Measurements from ENCODE around the gene RTP3. TPM values are rescaled to one million over a fixed set of nuclear protein-coding genes. Genes with fewer than 3 reads are reported as not detected.

RTP3 gene
- total and polyA plus RNA-seq, 2 of the 8 experiments (the other 6 are each of a cell fraction or from before 2014, with no cell fraction given): 0.08 TPM; not detected in 1

GRCh38 chr3:46464326-46465195 lies 33.2 kb upstream of the RTP3 start, which contains the start of gene LTF:
LTF (minus strand) TSS chr3:46464905; CDS start chr3:46464867, 38 bp downstream.
- H4K91ac ChIP-seq (replicated peaks; ENCODE audit: insufficient read length, low read length): no peak within 1 kb of the TSS
- no peaks in the 10 kb centered on the region for H3K9me3 ChIP-seq (ENCODE audit: insufficient read depth in 2 of 2, low read depth in 1 of 2, low read length in 1 of 2)
- H2AK5ac ChIP-seq (ENCODE audit: low read depth, low read length): peak within 1 kb of the TSS; percentile 32
- H3K79me2 ChIP-seq (ENCODE audit: control insufficient read depth in 1 of 2, insufficient read depth in 2 of 2, low read length in 2 of 2): no peaks in the 10 kb centered on the region
- ChIA-PET POLR2A (ENCODE audit: partially characterized antibody) (interaction anchor here (1.4 to 1.8 kb wide), 4 partner anchors 11 to 120 kb away, joined by 3 to 7 read pairs (median 3); no protein-coding TSS in a partner anchor), CTCF (ENCODE audit: partially characterized antibody) (interaction anchor here (0.6 to 4.3 kb wide), 11 partner anchors 11 to 386 kb away, joined by 3 to 40 read pairs (median 3); no protein-coding TSS in a partner anchor)
- H3K4me2 ChIP-seq (ENCODE audit: insufficient read depth in 1 of 2, low read depth in 2 of 2, low read length in 2 of 2): peak within 1 kb of the TSS; percentile 69 to 88
- H2AFZ ChIP-seq (ENCODE audit: low read length): peak within 1 kb of the TSS; percentile 67
- no peaks in the 10 kb centered on the region for H3K36me3 ChIP-seq (ENCODE audit: control insufficient read depth in 2 of 4, insufficient read depth in 4 of 4, low read length in 3 of 4)
- no peak within 1 kb of the TSS for H3K4ac ChIP-seq (replicated peaks; ENCODE audit: insufficient read length, low read depth, low read length)
- H2BK12ac ChIP-seq (ENCODE audit: low read depth, low read length): peak within 1 kb of the TSS; percentile 45; the same call in 1 of the 2 replicates
- peak within 1 kb of the TSS; percentile 20 to 56 (median 39) for H3K4me3 ChIP-seq (ENCODE audit: extremely low read depth in 1 of 4, insufficient read depth in 2 of 4, low read depth in 3 of 4, low read length in 4 of 4)
- peak within 1 kb of the TSS in 1 of 4 experiments; percentile 21; a peak in 1 of 7 replicates for H3K9ac ChIP-seq (replicated peaks in 1 of 4; ENCODE audit: extremely low read depth in 1 of 4, low read depth in 3 of 4, low read length in 3 of 4)
- H4K5ac ChIP-seq (ENCODE audit: insufficient read length, low read depth, low read length): no peak within 1 kb of the TSS
- H2BK120ac ChIP-seq (replicated peaks; ENCODE audit: low read depth, low read length): no peak within 1 kb of the TSS
- no peaks in the 10 kb centered on the region for H4K20me1 ChIP-seq (replicated peaks in 1 of 2; ENCODE audit: control insufficient read depth in 1 of 2, insufficient read depth in 2 of 2, low read length in 2 of 2)
- no peak for FAIRE-seq
- H3K23ac ChIP-seq (ENCODE audit: insufficient read length): no peak within 1 kb of the TSS
- H3K27ac ChIP-seq (ENCODE audit: low read depth, low read length): no peak within 1 kb of the TSS
- H2BK15ac ChIP-seq (ENCODE audit: low read length): no peak within 1 kb of the TSS; the same call in 1 of the 2 replicates
- 27% methylated on average over 44 of the region's 44 CpGs; no CpG with 5 or more reads in 1 of the 2 experiments for WGBS, 2 experiments (ENCODE audit: extremely low coverage in 1 of 2, insufficient coverage in 1 of 2, insufficient read length in 1 of 2, insufficient replicate concordance in 2 of 2, low coverage in 1 of 2, low lambda C conversion rate in 2 of 2, missing lambda C conversion rate in 1 of 2)
- peak in 1 of 2 experiments; percentile 58 for DNase-seq (ENCODE audit: low read depth in 1 of 2, low spot score in 2 of 2)
- H3K23me2 ChIP-seq (ENCODE audit: low read depth, low read length): peaks cover 2% of the 10 kb centered on the region
- H2BK5ac ChIP-seq (ENCODE audit: low read depth, low read length): no peak within 1 kb of the TSS
- peak within 1 kb of the TSS; percentile 58; the same call in 1 of the 2 replicates for H4K8ac ChIP-seq (ENCODE audit: extremely low read depth, insufficient read depth, low read length)
- no peak within 1 kb of the TSS for H2BK20ac ChIP-seq (ENCODE audit: low read length)
- H3K18ac ChIP-seq (ENCODE audit: extremely low read depth, low read length): peak within 1 kb of the TSS; percentile 53
- no peak within 1 kb of the TSS for H3K14ac ChIP-seq (ENCODE audit: insufficient read length)
- H3K27me3 ChIP-seq (replicated peaks in 1 of 4; ENCODE audit: control insufficient read depth in 3 of 4, extremely low read depth in 1 of 4, insufficient read depth in 3 of 4, low read length in 3 of 4): peaks cover 7 to 28% (median 24%) of the 10 kb centered on the region in 4 experiments
- H3K79me1 ChIP-seq (ENCODE audit: low read depth, low read length): no peaks in the 10 kb centered on the region
- no peak within 1 kb of the TSS for H3K56ac ChIP-seq (replicated peaks; ENCODE audit: insufficient read length, low read depth, low read length)
- H3K4me1 ChIP-seq (replicated peaks in 1 of 4; ENCODE audit: control insufficient read depth in 3 of 4, insufficient read depth in 4 of 4, low read length in 3 of 4): peaks cover 0 to 6% (median 4%) of the 10 kb centered on the region in 4 experiments; a peak in 4 of 7 replicates
- TF ChIP-seq EP300 (IDR thresholded peaks at IDR 0.05; ENCODE audit: borderline replicate concordance in 1 of 2, low read depth in 2 of 2, low read length in 2 of 2) (no peak), ASH2L (IDR thresholded peaks at IDR 0.05; ENCODE audit: low read length) (peak; percentile 39), FOSL1 (IDR thresholded peaks at IDR 0.05; ENCODE audit: insufficient read depth, low read depth, low read length) (peak; percentile 63; the same call in 1 of the 2 replicates), GABPA (IDR thresholded peaks at IDR 0.05; ENCODE audit: borderline replicate concordance, insufficient read depth, low read length) (0 out of 2 replicates have a peak, but pooled peaks have one; percentile 37), KDM4A (IDR thresholded peaks at IDR 0.05; ENCODE audit: low read depth, low read length, severe bottlenecking) (peak; percentile 58), TBP (IDR thresholded peaks at IDR 0.05; ENCODE audit: low read depth, low read length) (no peak), BRCA1 (IDR thresholded peaks at IDR 0.05; ENCODE audit: low read depth, low read length) (no peak), TAF1 (IDR thresholded peaks at IDR 0.05; ENCODE audit: low read depth, low read length) (no peak), CEBPB (IDR thresholded peaks at IDR 0.05; ENCODE audit: low read depth, low read length) (peak; percentile 35; the same call in 1 of the 2 replicates), CREB1 (IDR thresholded peaks at IDR 0.05) (no peak), CHD2 (IDR thresholded peaks at IDR 0.05; ENCODE audit: low read length) (no peak)
